ENCODE results near the gene DMKN.
"Not testable (repeated sequence)": the region's sequence is repeated elsewhere in the genome, so short reads cannot be mapped to it uniquely, and the experiment has no call there.

DMKN gene

DNA sequence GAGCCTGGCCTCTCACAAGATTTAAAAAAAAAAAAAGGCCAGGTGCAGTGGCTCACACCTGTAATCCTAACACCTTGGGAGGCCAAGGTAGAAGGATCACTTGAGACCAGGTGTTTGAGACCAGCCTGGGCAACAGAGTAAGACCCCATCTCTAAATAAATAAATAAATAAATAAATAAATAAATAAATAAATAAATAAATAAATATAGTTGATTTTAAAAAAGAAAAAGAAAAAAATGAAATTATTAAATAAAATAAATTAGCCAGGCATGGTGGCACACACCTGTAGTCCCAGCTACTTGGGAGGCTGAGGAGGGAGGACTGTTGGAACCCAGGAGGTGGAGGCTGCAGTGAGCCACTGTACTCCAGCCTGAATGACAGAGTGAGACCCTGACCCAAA lies 51.7 kb downstream of the DMKN start:
- DNase-seq (ENCODE audit: low read depth): not testable (repeated sequence)

- no peak for DNase-seq (ENCODE audit: low read depth)
These were observed 52.4 kb downstream of the DMKN start for GRCh38 chr19:35461060-35461459.

DNA sequence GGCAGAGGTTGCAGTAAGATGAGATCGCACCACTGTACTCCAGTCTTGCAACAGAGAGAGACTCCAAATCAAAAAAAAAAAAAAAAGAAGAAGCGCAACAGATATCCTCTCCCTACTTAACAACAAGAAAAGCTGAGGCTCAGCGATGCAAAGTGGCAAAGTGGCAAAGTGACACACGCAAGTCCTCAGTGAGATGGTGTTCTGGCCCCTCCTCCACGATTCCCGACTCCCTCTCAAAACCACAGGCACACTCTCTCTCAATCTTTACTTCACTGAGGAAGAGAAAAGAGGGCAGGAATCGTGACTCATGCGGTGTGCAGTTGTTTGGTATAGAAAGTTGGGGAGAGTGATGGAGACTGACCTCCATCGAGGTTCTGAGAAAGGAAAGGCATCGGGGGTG lies 52.8 kb downstream of the DMKN start:
- DNase-seq (ENCODE audit: low read depth): no peak

DNA sequence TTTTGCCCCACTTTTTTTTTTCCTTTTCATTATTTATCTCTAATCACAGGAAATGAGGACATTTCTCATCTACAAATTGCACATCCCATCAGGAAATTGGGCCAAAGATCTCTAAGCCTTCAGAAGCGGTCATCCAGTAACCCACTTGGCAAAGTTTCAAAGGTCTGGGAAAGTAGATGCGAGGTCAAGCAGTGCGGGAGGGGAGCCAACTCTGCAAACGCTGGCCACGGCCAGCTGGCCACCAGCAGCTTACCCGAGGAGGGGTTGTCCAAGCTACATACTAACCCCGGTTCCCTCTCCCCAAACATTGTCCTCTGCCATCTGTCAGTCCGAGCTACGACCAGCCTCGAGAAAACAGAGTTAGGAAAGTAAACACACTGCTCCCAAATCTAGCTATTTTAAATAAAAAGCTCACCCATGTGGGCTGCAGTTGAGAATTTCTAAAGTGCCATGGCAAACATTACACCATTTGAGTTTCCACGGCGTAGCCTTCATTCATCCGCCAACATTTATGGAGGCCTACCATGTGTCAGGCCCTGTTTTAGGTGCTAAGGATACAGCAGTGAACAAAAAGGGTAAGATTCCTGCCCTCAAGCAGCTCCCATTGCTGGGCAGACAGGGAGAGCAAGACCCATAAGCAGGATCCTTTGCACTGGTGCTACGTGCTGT lies 53.9 kb downstream of the DMKN start:
- DNase-seq (ENCODE audit: low read depth): no peak

DNA sequence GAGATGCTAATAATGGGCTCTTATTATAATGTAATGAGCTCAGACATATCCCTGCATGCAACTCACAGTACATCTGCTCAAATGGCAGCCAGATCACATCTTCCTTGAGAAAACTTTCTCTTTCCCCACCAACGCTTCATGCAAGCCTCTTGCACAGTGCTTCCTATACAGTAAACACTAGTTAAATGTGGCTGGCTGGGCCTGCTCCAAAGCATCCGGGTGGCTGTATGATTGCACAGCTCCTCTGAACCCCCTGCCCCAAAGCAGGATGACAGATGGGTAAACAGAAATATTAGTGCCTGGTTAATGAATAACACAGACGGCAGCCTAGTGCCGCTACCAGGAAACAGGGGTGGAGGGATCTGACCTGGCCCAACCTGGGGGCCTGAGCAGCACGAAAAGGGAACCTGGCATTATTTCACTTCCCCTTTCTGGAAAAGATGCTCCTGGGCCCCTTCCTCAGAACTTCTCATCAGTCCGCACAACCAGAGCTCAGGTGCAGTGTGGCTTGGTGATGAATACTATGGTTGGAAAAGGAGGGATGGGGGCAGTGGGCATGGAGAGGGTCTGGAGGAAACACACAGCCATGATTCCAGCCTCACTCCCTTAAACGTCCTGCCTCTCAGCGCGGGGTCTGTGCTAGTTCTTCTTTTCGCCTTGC lies 54.6 kb downstream of the DMKN start:
- DNase-seq (ENCODE audit: low read depth): no peak

DNA sequence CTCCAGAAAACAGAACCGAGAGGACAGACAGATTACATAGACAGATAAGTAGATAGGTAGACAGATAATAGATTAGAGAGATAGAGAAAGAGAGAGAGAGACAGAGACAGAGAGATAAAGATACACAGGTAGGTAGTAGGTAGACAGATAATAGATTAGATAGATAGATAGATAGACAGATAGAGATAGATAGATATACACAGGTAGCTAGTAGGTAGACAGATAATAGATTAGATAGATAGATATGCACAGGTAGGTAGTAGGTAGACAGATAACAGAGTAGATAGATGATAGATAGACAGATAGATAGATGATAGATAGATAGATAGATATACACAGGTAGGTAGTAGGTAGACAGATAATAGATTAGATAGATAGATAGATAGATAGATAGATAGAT lies 55.3 kb downstream of the DMKN start:
- DNase-seq (ENCODE audit: low read depth): no peak

- DNase-seq (ENCODE audit: low read depth): no peak
These were observed 56.3 kb downstream of the DMKN start for GRCh38 chr19:35457173-35457572.

DNA sequence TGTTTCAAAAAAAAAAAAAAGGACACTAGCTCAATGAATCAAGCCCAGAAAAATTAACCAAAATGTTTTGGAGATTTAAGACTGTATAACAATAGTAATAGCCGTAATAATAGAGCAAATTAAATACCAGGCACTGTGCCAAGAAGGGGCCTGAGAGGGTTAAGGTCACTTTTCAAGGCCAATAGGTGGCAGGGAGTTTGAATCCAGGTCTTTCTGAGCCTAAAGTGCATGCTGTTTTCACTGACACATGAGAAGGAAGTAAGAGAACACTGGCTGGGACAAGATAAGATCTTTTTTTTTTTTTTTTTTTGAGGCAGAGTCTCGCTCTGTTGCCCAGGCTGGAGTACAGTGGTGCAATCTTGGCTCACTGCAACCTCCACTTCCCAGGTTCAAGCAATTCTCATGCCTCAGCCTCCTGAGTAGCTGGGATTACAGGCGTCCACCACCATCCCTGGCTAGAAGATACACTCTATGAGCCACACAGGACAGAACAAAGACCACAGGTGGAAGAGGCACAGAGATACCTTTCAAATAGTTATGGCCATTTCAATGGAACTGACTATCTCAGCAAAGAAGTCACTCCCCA lies 57.7 kb downstream of the DMKN start:
- no peak for DNase-seq (ENCODE audit: low read depth)

GRCh38 chr19:35454663-35455062 lies 58.8 kb downstream of the DMKN start:
- no peak for DNase-seq (ENCODE audit: low read depth)

- DNase-seq (ENCODE audit: low read depth): no peak
These were observed 61.9 kb downstream of the DMKN start for GRCh38 chr19:35451338-35452096.

- no peak for DNase-seq (ENCODE audit: low read depth)
These were observed 63.9 kb downstream of the DMKN start for GRCh38 chr19:35449359-35450043.

DNA sequence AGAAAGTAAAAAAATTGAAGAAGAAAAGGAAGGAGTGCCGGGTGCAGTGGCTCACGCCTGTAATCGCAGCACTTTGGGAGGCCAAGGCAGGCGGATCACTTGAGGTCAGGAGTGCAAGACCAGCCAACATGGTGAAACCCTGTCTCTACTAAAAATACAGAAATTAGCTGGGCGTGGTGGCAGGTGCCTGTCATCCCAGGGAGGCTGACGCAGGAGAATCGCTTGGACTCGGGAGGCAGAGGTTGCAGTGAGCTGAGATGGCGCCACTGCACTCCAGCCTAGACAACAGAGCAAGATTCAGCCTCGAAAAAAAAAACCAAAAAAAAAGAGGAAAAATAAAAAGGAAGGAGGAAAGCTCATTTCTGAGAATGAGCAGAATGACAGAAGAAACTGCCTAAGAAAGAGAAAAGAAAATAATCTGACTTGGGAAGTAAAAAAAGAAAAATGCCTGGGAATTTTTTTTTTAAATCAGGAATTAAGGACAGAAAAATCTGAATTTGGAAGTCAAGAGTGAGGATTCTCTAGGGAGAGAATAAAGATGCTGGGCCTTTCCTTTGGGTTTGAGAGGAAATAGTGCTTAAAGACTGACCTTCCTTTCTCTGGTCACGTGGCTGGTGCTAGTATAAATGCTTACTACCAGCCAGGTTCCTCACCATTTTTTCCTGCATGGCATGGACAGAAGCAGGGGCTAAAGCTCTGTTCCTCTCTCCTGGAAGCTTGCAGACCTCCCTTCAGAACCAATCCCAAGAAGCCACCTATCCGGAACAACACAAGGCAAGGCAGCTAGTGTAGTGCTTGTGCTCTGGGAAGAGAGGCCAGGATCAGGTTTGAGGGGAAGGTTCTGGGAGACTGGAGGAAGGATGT lies 65.6 kb downstream of the DMKN start, which contains the start of gene FFAR2:
Gene FFAR2, plus strand, starts transcription at position 652 of the 864 bp plus-strand sequence. CDS start 1,458 bp downstream, outside the sequence.
- DNase-seq (ENCODE audit: low read depth): no peak
